ENCODE results near the gene PXN. TPM values are rescaled to one million over a fixed set of nuclear protein-coding genes. Genes with fewer than 3 reads are reported as not detected.

The PXN gene
- total and polyA plus RNA-seq, 2 of the 13 experiments (the other 11 are each of a cell fraction or from before 2014, with no cell fraction given), result 13.6 to 14.2 TPM

DNA sequence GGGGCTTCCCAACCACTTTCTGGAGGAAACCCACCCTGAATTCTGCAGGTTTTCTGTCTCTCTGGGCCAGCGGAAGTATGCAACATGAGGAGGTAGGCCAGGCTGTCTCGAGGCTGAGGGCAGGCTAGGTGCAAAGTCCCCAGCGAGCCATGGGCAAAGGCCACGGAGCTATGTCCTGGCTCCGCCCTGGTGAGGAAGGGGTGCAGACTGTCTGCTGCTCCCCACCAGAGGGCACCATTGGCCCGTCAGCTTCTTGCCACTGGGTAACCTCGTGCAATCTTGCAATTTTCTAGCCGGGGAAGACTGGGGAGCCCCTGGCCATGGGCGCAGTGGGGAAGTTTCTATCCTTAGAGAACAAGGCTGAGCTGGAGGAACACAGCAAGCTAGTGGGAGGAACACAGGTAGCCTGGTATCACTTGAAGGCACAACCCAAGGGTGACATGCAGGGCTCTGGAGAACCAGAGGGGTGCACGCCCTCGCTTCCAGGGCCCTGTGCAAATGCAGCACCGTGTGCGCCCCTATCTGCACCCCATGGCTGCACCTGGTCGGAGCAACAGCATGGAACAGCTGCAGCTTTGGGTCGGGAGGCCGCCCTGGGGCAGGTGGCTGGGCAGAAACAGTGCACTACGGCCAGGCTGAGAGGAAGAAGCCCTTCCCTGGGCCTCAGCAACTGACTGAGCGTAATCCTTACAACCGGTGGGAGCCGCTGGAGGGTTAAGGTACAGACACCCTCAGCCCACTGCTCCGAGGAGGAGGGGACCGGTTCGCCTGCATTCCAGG lies 37.0 kb downstream of the PXN start (continued):
- TF ChIP-seq, protein P1, sequence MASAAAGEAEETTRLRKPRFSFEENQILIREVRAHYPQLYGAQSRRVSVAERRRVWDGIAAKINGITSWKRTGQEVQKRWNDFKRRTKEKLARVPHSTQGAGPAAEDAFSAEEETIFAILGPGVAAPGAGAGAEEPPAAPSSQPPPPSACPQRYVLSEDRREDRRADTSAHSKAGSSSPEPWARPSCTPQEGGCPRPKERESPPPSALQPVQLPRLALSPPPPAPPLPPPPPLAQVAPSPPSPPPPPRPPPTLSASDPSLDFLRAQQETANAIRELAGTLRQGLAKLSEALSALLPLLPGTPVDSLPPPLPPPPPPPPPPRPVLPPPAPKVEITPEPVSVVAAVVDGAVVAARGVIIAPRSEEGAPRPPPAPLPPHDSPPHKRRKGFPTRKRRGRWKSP (CRISPR knock-in tag; IDR thresholded peaks at IDR 0.05), result peak; percentile 60; the same call in 1 of the 2 replicates
- TF ChIP-seq PCBP2 (optimal IDR thresholded peaks at IDR 0.05; ENCODE audit: low read depth, low read length, poor library complexity, severe bottlenecking) (no peak), HNRNPL (IDR thresholded peaks at IDR 0.05; ENCODE audit: low read depth, low read length) (peak; percentile 71; the same call in 1 of the 2 replicates), FOXJ3 (CRISPR knock-in tag; IDR thresholded peaks at IDR 0.05; ENCODE audit: borderline replicate concordance) (no peak), MED1 (CRISPR knock-in tag; IDR thresholded peaks at IDR 0.05) (peak; percentile 90), ZNF83 (CRISPR knock-in tag; IDR thresholded peaks at IDR 0.05; ENCODE audit: borderline replicate concordance) (no peak), ZNF670 (CRISPR knock-in tag; IDR thresholded peaks at IDR 0.05; ENCODE audit: borderline replicate concordance) (peak; percentile 91; the same call in 1 of the 2 replicates), MYNN (CRISPR knock-in tag; IDR thresholded peaks at IDR 0.05; ENCODE audit: low read depth) (no peak), ZKSCAN1 (IDR thresholded peaks at IDR 0.05; ENCODE audit: low read length) (no peak), NCOA1 (CRISPR knock-in tag; IDR thresholded peaks at IDR 0.05) (no peak), ISX (CRISPR knock-in tag; conservative IDR thresholded peaks at IDR 0.05) (no peak), IRF2 (CRISPR knock-in tag; IDR thresholded peaks at IDR 0.05) (peak; percentile 90), ZNF605 (CRISPR knock-in tag; IDR thresholded peaks at IDR 0.05) (peak; percentile 74; the same call in 1 of the 2 replicates), HOXA3 (CRISPR knock-in tag; IDR thresholded peaks at IDR 0.05) (peak; percentile 86), ZNF510 (CRISPR knock-in tag; IDR thresholded peaks at IDR 0.05; ENCODE audit: low read depth) (no peak), MEF2D (CRISPR knock-in tag; IDR thresholded peaks at IDR 0.05) (peak; percentile 84), ZNF782 (CRISPR knock-in tag; IDR thresholded peaks at IDR 0.05; ENCODE audit: borderline replicate concordance) (no peak; the same call in 1 of the 2 replicates), DPF2 (CRISPR knock-in tag; IDR thresholded peaks at IDR 0.05; ENCODE audit: borderline replicate concordance, low read depth) (0 out of 2 replicates have a peak, but pooled peaks have one; percentile 52), HOXD1 (CRISPR knock-in tag; IDR thresholded peaks at IDR 0.05) (peak; percentile 54; the same call in 1 of the 2 replicates), POLR2A (IDR thresholded peaks at IDR 0.05; ENCODE audit: insufficient read depth in 1 of 2, low read depth in 2 of 2, low read length in 2 of 2) (peak; percentile 38 to 64)
- TF ChIP-seq, protein P2, sequence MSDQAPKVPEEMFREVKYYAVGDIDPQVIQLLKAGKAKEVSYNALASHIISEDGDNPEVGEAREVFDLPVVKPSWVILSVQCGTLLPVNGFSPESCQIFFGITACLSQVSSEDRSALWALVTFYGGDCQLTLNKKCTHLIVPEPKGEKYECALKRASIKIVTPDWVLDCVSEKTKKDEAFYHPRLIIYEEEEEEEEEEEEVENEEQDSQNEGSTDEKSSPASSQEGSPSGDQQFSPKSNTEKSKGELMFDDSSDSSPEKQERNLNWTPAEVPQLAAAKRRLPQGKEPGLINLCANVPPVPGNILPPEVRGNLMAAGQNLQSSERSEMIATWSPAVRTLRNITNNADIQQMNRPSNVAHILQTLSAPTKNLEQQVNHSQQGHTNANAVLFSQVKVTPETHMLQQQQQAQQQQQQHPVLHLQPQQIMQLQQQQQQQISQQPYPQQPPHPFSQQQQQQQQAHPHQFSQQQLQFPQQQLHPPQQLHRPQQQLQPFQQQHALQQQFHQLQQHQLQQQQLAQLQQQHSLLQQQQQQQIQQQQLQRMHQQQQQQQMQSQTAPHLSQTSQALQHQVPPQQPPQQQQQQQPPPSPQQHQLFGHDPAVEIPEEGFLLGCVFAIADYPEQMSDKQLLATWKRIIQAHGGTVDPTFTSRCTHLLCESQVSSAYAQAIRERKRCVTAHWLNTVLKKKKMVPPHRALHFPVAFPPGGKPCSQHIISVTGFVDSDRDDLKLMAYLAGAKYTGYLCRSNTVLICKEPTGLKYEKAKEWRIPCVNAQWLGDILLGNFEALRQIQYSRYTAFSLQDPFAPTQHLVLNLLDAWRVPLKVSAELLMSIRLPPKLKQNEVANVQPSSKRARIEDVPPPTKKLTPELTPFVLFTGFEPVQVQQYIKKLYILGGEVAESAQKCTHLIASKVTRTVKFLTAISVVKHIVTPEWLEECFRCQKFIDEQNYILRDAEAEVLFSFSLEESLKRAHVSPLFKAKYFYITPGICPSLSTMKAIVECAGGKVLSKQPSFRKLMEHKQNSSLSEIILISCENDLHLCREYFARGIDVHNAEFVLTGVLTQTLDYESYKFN (CRISPR knock-in tag; conservative IDR thresholded peaks at IDR 0.05), result peak; percentile 85
- TF ChIP-seq, protein P3, sequence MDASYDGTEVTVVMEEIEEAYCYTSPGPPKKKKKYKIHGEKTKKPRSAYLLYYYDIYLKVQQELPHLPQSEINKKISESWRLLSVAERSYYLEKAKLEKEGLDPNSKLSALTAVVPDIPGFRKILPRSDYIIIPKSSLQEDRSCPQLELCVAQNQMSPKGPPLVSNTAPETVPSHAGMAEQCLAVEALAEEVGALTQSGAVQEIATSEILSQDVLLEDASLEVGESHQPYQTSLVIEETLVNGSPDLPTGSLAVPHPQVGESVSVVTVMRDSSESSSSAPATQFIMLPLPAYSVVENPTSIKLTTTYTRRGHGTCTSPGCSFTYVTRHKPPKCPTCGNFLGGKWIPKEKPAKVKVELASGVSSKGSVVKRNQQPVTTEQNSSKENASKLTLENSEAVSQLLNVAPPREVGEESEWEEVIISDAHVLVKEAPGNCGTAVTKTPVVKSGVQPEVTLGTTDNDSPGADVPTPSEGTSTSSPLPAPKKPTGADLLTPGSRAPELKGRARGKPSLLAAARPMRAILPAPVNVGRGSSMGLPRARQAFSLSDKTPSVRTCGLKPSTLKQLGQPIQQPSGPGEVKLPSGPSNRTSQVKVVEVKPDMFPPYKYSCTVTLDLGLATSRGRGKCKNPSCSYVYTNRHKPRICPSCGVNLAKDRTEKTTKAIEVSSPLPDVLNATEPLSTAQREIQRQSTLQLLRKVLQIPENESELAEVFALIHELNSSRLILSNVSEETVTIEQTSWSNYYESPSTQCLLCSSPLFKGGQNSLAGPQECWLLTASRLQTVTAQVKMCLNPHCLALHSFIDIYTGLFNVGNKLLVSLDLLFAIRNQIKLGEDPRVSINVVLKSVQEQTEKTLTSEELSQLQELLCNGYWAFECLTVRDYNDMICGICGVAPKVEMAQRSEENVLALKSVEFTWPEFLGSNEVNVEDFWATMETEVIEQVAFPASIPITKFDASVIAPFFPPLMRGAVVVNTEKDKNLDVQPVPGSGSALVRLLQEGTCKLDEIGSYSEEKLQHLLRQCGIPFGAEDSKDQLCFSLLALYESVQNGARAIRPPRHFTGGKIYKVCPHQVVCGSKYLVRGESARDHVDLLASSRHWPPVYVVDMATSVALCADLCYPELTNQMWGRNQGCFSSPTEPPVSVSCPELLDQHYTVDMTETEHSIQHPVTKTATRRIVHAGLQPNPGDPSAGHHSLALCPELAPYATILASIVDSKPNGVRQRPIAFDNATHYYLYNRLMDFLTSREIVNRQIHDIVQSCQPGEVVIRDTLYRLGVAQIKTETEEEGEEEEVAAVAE (CRISPR knock-in tag; IDR thresholded peaks at IDR 0.05; ENCODE audit: borderline replicate concordance), result peak; percentile 71; the same call in 1 of the 2 replicates

Data from HepG2 (cell line).